NOMO-1 treated with DMSO at 0.1 percent for 48 hours (cell line): Measurements from ENCODE around the gene LCN1.

Experiments used
- DNase-seq: peaks from one replicate; lab custom pipeline; 2025; ENCODE audit not compliant: unreplicated experiment; lab: John Stamatoyannopoulos, UW

LCN1 gene

GRCh38 chr9:135520916-135521607, at the start of gene LCN1:
Gene LCN1, plus strand, starts transcription at chr9:135521440. Its CDS starts 58 bp downstream, at chr9:135521498.
- DNase-seq = no peak

GRCh38 chr9:135471791-135472640, 49.2 kb upstream of the LCN1 start:
- no peak for DNase-seq

- DNase-seq = no peak
These were observed 47.2 kb upstream of the LCN1 start for GRCh38 chr9:135473972-135474543.

GRCh38 chr9:135474915-135475314, 46.3 kb upstream of the LCN1 start:
- DNase-seq = no peak

GRCh38 chr9:135476561-135477355, 44.5 kb upstream of the LCN1 start:
- DNase-seq = no peak

GRCh38 chr9:135478191-135478590, 43.0 kb upstream of the LCN1 start:
- DNase-seq = no peak

GRCh38 chr9:135478829-135479468, 42.3 kb upstream of the LCN1 start:
- DNase-seq = peak; percentile 56

GRCh38 chr9:135479469-135480052, 41.7 kb upstream of the LCN1 start, which contains the start of gene PPP1R26:
Gene PPP1R26, plus strand, starts transcription at chr9:135479782. Its CDS starts 4,729 bp downstream, at chr9:135484511.
- DNase-seq = no peak

DNA sequence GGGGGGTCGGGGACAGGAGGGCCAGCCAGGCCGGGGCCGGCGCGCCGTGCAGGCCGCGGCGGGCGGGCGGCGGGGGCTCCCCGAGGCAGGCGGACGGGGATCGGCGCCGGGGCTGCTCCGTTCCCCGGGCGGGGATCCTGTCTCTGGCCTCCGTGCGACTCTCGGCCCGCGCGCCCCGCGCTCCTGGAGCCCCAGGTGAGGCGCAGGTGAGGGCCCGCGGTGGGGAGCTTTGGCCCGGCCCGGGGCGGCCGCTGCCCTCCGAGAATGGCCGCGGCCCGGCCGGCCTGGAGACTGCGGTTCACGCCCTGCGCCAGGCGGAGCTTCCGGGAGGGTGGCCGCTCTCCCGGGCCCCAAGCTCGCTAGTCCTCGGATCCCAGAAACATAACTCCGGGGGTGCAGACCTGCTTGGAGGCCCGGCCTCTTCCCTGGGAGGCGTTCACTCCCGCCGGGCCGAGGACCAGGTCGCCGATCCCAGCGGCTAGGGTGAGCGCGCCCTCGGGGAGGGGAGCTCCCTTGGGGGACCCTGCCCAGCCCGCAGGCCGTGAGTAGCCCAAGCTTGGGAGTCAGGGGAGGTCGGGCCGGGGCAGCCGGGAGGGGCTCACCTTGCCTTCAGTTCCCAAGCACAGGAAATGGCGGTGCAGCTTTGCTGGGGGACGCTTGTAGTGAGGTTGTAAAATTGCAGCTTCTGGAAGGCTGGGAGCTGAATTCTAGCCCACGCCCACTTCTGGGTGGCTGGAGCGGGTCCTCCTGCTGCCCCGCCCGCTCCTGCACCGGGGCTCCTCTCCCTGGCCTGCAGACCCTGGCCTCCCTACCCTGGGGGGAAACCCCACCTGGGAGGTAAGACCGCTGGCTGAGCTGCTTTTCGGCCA, 40.9 kb upstream of the LCN1 start:
- DNase-seq = peak; percentile 17

DNA sequence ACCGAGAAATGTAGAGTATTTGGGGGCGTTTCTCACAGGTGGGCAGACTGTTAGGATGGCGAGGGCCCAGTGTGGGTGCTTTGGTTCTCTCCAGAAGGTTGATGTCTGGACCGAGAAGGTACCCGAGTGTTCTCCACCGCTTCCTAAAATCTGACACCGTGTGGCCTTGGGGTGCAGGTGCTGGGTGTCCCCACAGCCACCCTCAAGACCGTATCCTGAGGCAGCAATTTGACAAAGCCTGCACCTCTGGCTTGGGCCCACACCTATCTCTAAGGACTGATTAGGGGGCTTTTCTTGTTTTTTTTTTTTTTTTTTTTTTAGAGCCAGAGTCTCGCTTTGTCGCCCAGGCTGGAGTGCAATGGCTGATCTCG, 40.3 kb upstream of the LCN1 start:
- no peak for DNase-seq

GRCh38 chr9:135482015-135482754, 39.1 kb upstream of the LCN1 start:
- DNase-seq = no peak

- DNase-seq = no peak
These were observed 36.6 kb upstream of the LCN1 start for GRCh38 chr9:135484460-135485277.

DNA sequence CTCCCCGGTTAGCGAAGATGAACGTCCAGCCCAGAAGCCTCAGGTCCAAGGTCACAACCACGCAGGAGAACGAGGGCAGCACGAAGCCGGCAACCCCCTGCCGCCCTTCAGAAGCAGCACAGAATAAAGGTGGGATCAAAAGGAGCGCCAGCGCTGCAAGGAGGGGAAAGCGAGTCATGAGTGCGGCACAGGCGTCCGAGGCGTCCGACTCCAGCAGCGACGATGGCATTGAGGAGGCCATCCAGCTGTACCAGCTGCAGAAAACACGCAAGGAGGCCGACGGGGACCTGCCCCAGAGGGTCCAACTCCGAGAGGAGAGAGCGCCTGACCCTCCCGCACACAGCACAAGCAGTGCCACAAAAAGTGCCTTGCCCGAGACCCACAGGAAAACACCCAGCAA, 35.9 kb upstream of the LCN1 start:
- DNase-seq = no peak

- no peak for DNase-seq
These were observed 35.4 kb upstream of the LCN1 start for GRCh38 chr9:135485832-135486231.

GRCh38 chr9:135486267-135487065, 34.8 kb upstream of the LCN1 start:
- no peak for DNase-seq

- no peak for DNase-seq
These were observed 33.8 kb upstream of the LCN1 start for GRCh38 chr9:135487281-135488012.
